Measurements from ENCODE around the gene SAG. TPM values are rescaled to one million over a fixed set of nuclear protein-coding genes. Genes with fewer than 3 reads are reported as not detected.

The SAG gene
- total and polyA plus RNA-seq, 2 experiments from 2014 or later, result not detected

DNA sequence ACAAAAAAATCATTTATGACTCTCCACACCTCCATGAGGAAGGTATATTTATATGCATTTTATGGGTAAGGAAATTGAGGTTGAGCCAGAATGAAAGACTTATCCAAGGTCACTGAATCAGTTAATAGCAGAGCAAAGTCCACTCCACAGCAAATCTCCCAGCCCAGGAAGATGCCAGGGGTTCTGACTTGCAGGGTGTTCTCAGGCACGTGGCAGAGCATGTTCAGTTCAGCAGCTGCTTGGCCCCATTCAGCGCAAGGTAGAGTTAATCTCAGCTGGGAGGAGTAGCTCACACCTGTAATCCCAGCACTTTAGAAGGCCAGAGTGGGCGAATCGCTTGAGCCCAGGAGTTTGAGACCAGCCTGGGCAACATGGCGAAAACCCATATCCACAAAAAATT, 28.9 kb downstream of the SAG start (continued):
- TF ChIP-seq STAT1 (IDR thresholded peaks at IDR 0.05; ENCODE audit: unreplicated experiment) (no peak), EZH2 (IDR thresholded peaks at IDR 0.05; ENCODE audit: low read depth, unreplicated experiment) (no peak), POLR2AphosphoS5 (IDR thresholded peaks at IDR 0.05; ENCODE audit: low read depth) (no peak)

- no peak overlapping the region for H3K27ac Mint-ChIP-seq
- no peak overlapping the region for H3K4me3 Mint-ChIP-seq
- Histone ChIP-seq H3K4me3 (no peak overlapping the region), H3K27me3 (ENCODE audit: insufficient read depth) (no peaks in the 10 kb centered on the region), H3K4me2 (no peak overlapping the region), H2AFZ (no peak overlapping the region), H3K27ac (ENCODE audit: low read depth) (no peak overlapping the region), H3K79me2 (replicated peaks; ENCODE audit: insufficient read depth) (no peaks in the 10 kb centered on the region), H3K9me2 (ENCODE audit: insufficient read depth) (peaks cover 2% of the 10 kb centered on the region; the same call in 1 of the 2 replicates), H3F3A (replicated peaks; ENCODE audit: low read depth) (no peaks in the 10 kb centered on the region), H3K4me1 (ENCODE audit: insufficient read depth) (no peaks in the 10 kb centered on the region), H4K20me1 (replicated peaks; ENCODE audit: insufficient read depth) (no peaks in the 10 kb centered on the region), H3K36me3 (ENCODE audit: insufficient read depth) (no peaks in the 10 kb centered on the region)
- TF ChIP-seq STAT1 (IDR thresholded peaks at IDR 0.05; ENCODE audit: unreplicated experiment) (no peak), EZH2 (IDR thresholded peaks at IDR 0.05; ENCODE audit: low read depth, unreplicated experiment) (no peak)
- H3K27me3 Mint-ChIP-seq (ENCODE audit: insufficient read depth, low read depth, poor library complexity), result peaks cover 6% of the 10 kb centered on the region
- H3K9me3 Mint-ChIP-seq, result no peaks in the 10 kb centered on the region; the same call in 2 of the 3 replicates
- H3K4me1 Mint-ChIP-seq, result peaks cover 3% of the 10 kb centered on the region; the same call in 2 of the 3 replicates
- no peaks in the 10 kb centered on the region for H3K36me3 Mint-ChIP-seq (ENCODE audit: low read depth)
- peak; percentile 50 for ATAC-seq
- DNase-seq (ENCODE audit: low spot score), result no peak
Measured at GRCh38 chr2:233338046-233338445, 30.4 kb downstream of the SAG start.

GRCh38 chr2:233338812-233339368, 31.3 kb downstream of the SAG start:
- no peak overlapping the region for H3K27ac Mint-ChIP-seq
- Histone ChIP-seq H3K4me3 (no peak overlapping the region), H3K4me2 (no peak overlapping the region), H3F3A (replicated peaks; ENCODE audit: low read depth) (no peaks in the 10 kb centered on the region), H3K27me3 (ENCODE audit: insufficient read depth) (no peaks in the 10 kb centered on the region), H3K9me2 (ENCODE audit: insufficient read depth) (peaks cover 2% of the 10 kb centered on the region; the same call in 1 of the 2 replicates), H2AFZ (no peak overlapping the region), H3K79me2 (replicated peaks; ENCODE audit: insufficient read depth) (no peaks in the 10 kb centered on the region), H3K36me3 (ENCODE audit: insufficient read depth) (no peaks in the 10 kb centered on the region), H3K27ac (ENCODE audit: low read depth) (no peak overlapping the region), H3K4me1 (ENCODE audit: insufficient read depth) (no peaks in the 10 kb centered on the region), H4K20me1 (replicated peaks; ENCODE audit: insufficient read depth) (no peaks in the 10 kb centered on the region)
- H3K36me3 Mint-ChIP-seq (ENCODE audit: low read depth), result no peaks in the 10 kb centered on the region
- no peak for DNase-seq (ENCODE audit: low spot score)
- no peak for TF ChIP-seq EZH2 (IDR thresholded peaks at IDR 0.05; ENCODE audit: low read depth, unreplicated experiment)
- no peak for TF ChIP-seq ZNF114 (CRISPR knock-in tag; IDR thresholded peaks at IDR 0.05)
- no peak for TF ChIP-seq REST (IDR thresholded peaks at IDR 0.05; ENCODE audit: unreplicated experiment)
- ATAC-seq, result no peak
- H3K4me3 Mint-ChIP-seq, result no peak overlapping the region
- peaks cover 6% of the 10 kb centered on the region for H3K27me3 Mint-ChIP-seq (ENCODE audit: insufficient read depth, low read depth, poor library complexity)
- peaks cover 3% of the 10 kb centered on the region; the same call in 2 of the 3 replicates for H3K4me1 Mint-ChIP-seq
- H3K9me3 Mint-ChIP-seq, result no peaks in the 10 kb centered on the region; the same call in 2 of the 3 replicates
